ENCODE measurements around the gene FMNL2. TPM values are rescaled to one million over a fixed set of nuclear protein-coding genes. Genes with fewer than 3 reads are reported as not detected.

FMNL2 gene
- total RNA-seq, 1 experiment from 2014 or later, result 28.1 TPM

GRCh38 chr2:152627351-152627957 is 292.5 kb downstream of the FMNL2 start:
- TF ChIP-seq EZH2 (IDR thresholded peaks at IDR 0.05) (no peak), ZBTB33 (IDR thresholded peaks at IDR 0.05; ENCODE audit: extremely low read depth, insufficient replicate concordance, low read length) (no peak), FOSL1 (IDR thresholded peaks at IDR 0.05; ENCODE audit: low read depth) (no peak), SIN3A (IDR thresholded peaks at IDR 0.05; ENCODE audit: low read depth) (no peak), CTCF (IDR thresholded peaks at IDR 0.05 in 2 of 3, conservative IDR thresholded peaks at IDR 0.05 in 1 of 3; ENCODE audit: borderline replicate concordance in 1 of 3, insufficient read depth in 1 of 3, low read depth in 2 of 3, low read length in 2 of 3) (peak; percentile 53 to 65 (median 59); a peak in 5 of 6 replicates), EGR1 (IDR thresholded peaks at IDR 0.05; ENCODE audit: low read depth) (no peak), RAD21 (IDR thresholded peaks at IDR 0.05; ENCODE audit: low read depth) (peak; percentile 83), MAX (IDR thresholded peaks at IDR 0.05) (no peak), POLR2A (IDR thresholded peaks at IDR 0.05; ENCODE audit: borderline replicate concordance, extremely low read depth, insufficient read depth, insufficient read length) (no peak), TCF7L2 (IDR thresholded peaks at IDR 0.05; ENCODE audit: borderline replicate concordance, extremely low read depth, insufficient read depth, insufficient read length) (no peak)
- intact Hi-C loops (cut with micrococcal nuclease), result loop anchor here (1.0 to 10.0 kb wide), 2 partner anchors 293 to 437 kb away; partner anchors contain the start of gene FMNL2
- RAD21 ChIA-PET (ENCODE audit: low non-redundant PET in 1 of 2, low total read pairs in 2 of 2, uncharacterized antibody in 2 of 2, unreplicated experiment in 2 of 2), result no interaction called here
- no peaks in the 10 kb centered on the region for H4K20me1 ChIP-seq (ENCODE audit: insufficient read depth)
- no TSS peak for BruUV-seq (replicated peaks)
- H3K4me3 ChIP-seq (replicated peaks in 1 of 2; ENCODE audit: low read depth in 1 of 2, low read length in 2 of 2), result no peak overlapping the region
- H3K27me3 ChIP-seq (ENCODE audit: insufficient read depth, low read length), result no peaks in the 10 kb centered on the region
- no peak overlapping the region for H3K27ac ChIP-seq (ENCODE audit: low read depth, low read length)
- POLR2A ChIA-PET, result no interaction called here
- no peak overlapping the region for H3K9ac ChIP-seq (ENCODE audit: low read length)
- CTCF ChIA-PET, result no interaction called here
- no peaks in the 10 kb centered on the region for H3K9me3 ChIP-seq (ENCODE audit: control insufficient read depth in 1 of 2, insufficient read depth in 1 of 2, low read depth in 1 of 2, low read length in 2 of 2)
- peaks cover 0 to 18% of the 10 kb centered on the region in 2 experiments; a peak in 2 of 4 replicates for H3K36me3 ChIP-seq (ENCODE audit: control insufficient read depth in 1 of 2, insufficient read depth in 2 of 2, low read length in 2 of 2)
- no peak overlapping the region for H3K4me2 ChIP-seq (ENCODE audit: low read length)
- ATAC-seq (0 out of 2 replicates have a peak, but pooled peaks have one; percentile 54), DNase-seq (ENCODE audit: low read depth, low spot score) (peak; percentile 18)
- no peaks in the 10 kb centered on the region for H3K79me2 ChIP-seq (ENCODE audit: insufficient read depth, low read length)
- no peak overlapping the region for H2AFZ ChIP-seq (ENCODE audit: low read depth, low read length, poor library complexity, severe bottlenecking)
- H3K9me2 ChIP-seq (ENCODE audit: insufficient read depth), result no peaks in the 10 kb centered on the region
- no peaks in the 10 kb centered on the region for H3K4me1 ChIP-seq (ENCODE audit: control insufficient read depth in 1 of 2, insufficient read depth in 2 of 2, low read length in 2 of 2)

All from HCT116 (cell line).